Glomerular endothelial cell (primary cell): ENCODE data around the gene PLPP3. TPM values are rescaled to one million over a fixed set of nuclear protein-coding genes. Genes with fewer than 3 reads are reported as not detected.

Source experiments
- DNase-seq: peaks from one replicate; pipeline ENCODE4 v3.0.0-alpha.2; 2011; ENCODE audit warnings: low read depth, low spot score; ENCODE audit errors: extremely low read depth
- total RNA-seq: library from RNA; depleted of rRNA; stranded (reverse); fragments of >200 nt; gene quantifications from 2 replicates; pipeline ENCODE4 v1.2.3, GENCODE V29; 2015

PLPP3 gene
- total RNA-seq, 1 donor from 2014 or later: 16.5 TPM

DNA sequence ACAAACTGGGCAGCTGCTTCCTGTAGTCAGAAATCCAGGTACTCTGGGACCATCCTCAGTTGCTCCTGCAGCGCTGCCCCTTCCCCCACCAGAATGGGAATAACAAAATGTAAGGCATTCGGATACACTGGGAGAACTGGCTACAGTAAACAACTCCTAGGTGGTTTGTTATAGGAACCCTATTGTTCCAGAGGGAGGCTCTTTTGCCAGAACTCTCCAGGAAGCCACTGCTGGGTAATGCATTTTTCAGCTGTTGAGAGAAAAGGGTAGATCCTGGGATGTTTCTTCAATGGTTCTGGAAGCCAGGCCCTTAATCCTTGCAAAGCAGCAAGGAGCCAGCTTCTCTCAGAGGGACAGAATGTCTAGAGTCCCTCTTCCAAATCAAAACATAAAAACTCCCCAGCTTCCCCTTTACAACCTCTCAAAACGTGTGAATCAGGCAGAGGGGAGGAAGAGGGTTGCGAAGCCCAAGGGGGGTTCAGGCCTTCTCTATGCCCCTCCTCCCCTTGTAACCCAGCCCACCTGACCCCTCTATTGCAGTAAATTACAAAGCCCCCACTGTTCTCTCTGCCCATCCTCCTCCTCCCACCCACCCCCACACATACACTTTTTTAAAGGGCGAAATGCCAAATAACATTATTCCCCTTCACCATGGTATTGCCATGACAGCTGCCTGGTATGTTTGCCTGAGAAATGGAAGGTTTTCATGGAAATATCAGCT is 29.1 kb downstream of the PLPP3 start:
- DNase-seq: no peak

DNA sequence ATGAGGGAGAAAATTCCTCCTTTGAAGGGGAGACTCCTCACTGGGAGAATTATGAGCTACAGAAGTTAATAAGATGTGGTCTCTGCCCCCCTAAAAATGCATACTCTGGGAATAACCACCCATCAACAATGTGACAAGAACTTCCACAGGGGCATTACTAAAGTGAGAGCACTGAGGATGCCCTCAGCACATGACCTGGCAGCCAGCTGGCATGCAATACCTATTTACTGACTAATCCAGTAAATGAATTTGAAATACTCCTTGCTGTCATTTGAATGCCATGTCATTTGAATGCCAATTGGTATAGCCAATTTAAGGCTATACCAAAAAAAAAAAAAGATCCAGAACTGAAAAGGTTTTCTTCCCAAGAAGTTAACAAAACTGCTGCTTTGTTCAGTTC is 30.8 kb downstream of the PLPP3 start:
- no peak for DNase-seq

DNA sequence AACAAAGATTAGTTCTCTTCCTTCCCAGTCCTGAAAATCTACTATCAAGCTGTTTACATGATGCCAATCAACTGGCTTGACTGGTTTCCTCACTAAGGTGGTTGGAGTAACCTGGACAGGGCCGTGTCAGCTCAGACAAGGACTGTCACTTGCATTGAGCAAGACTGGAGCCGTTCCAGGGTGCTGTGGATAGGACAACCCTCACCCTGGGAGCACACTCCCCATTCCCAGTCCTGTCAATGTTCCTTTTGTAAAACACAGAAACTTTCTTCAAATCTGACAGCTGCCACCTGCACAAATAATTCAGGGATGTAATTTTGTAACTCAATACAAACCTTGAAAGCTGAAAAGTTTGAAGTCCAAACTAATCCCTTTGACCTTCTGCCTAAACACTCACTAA is 31.4 kb downstream of the PLPP3 start:
- DNase-seq: no peak

DNA sequence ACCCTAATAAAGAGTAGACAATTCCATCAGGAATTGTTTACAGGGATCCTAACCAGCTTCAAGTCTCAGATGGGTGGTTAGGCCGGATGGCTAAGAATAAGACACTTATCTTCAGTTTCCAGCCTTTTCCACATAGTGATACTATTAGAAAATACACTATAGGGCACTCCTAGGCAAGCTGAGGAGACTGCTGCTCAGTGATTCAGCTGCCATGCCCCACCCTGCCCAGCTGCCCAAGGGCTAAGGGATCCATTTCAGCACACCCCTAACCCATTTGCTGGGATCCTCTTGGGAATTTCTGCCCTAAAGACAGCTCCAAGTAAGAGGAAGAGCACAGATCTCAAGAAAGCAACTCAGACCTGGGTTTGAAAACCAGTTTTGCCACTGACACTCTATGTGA is 31.9 kb downstream of the PLPP3 start:
- no peak for DNase-seq

DNA sequence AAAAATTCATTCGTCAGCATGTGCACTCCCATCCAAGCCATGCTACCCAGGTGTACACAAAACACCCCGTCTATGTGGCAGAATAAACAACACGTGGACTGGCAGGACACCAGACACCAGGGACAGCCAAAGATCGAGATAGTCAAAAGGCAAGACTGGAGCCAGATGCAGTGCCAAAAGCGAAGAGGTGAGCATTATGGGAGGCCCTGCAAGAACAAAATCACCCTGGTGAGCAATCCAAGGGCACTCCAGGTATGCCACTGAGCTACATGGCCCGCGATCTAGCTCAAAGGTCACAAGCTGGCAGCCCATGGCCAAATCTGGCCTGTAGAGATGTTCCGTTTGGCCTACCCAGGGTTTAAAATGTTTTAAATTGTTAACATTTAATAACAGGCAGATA is 33.7 kb downstream of the PLPP3 start:
- DNase-seq: no peak

DNA sequence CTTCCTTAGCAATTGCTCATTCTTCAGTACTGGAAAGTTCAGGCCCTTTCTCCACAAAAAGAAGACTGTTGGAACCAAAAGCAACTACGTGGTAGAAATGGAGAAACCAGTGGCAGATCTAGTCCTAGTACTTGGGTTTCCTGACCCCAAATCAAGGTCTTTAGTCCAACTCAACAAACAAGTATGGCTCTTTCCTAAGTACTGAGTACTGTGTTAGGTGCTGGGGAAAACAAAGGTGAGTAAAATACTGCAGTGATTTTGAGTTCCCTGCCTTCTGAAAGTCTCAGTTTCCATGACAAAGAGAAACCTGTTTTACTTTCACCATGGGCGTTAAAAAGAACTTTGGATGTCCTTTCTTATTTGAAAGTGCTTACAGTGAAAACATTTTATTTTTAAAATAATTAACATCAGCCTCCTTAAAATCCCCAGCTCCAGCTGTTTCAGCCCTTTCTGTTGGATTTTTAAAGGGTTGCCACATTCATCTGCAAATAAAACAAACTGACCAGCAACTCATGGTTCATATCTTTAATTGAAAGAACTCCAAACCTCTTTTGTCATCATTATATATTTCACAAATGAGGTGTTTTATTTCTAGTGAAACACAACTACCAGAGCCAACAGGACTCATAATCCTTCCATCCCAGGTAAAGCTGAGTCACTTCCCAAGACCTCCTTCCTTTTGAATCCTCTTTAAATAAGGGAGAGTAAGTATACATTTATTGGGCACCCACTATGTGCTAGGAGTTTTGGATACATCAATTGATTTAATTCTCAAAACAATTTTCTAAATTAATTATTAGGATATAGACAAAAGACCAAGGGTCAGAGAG is 35.4 kb downstream of the PLPP3 start:
- no peak for DNase-seq

DNA sequence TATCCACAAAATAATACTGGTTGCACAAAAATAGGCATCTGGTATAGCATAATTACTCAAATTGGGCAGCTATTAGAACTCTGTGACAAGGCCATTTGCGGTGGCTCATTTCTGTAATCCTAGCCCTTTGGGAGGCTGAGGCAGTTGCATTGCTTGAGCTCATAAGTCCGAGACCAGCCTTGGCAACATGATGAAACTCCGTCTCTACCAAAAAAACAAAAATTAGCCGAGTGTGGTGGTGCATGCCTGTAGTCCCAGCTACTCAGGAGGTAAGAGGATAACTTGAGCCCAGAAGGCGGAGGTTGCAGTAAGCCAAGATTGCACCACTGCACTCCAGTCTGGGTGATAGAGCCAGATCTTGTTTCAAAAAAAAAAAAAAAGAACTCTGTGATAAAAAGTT is 36.7 kb downstream of the PLPP3 start:
- no peak for DNase-seq

DNA sequence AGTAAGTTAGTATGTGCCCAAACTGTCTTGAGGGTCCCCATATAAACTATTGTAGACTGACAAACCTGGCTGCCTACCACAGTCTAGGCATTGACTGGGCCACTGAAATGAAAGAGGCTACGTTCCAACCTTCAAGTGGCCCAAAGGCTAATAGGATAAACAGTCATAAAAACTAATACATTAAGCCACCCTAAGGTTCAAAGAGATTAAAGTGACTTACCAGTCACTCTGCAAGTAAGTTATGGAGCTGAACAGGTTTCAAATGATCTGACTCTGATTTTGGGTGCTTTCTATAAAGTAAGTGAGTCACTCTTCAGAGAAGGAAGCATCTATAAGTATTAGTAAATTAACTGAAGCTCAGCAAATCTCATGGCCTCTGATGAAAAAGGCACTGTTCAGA is 38.0 kb downstream of the PLPP3 start:
- no peak for DNase-seq

DNA sequence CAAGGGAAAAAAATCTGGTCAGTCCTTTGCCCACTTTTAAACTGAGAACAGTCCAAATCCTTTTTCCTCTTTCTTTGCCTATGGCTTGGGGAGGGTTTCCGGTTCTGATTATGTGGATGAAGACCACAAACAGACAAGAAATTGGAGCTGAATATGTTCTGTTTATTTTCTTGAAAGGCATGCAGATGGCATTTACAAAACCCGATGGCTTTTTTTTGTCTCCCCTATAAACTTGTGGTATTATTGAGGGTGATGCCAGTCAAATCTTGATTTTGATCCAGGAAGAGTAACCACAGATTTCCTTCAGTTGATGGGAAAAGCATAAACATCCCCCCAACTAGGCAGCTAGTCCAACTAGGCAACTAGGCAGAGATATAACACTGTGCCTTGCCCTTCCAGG is 38.9 kb downstream of the PLPP3 start:
- no peak for DNase-seq

DNA sequence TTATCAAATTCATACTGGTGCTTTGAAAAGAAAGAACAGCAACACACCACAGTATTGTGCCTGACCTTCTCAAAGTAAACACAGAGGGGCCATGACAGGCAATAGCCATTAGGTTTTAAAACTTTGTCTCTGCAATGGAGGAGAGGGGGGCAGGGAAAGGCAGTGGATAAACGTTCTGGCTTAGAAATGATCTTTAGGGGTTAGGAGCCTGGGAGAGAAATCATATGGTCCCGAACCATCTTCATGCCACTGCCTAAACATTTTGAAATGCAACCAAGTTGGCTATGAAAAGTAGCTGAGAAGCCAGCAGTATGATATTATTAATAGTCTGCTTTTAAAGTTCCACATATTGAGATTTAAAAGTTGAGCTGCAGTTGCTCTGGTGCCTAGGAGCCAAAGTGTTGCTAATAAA is 39.8 kb downstream of the PLPP3 start:
- no peak for DNase-seq

DNA sequence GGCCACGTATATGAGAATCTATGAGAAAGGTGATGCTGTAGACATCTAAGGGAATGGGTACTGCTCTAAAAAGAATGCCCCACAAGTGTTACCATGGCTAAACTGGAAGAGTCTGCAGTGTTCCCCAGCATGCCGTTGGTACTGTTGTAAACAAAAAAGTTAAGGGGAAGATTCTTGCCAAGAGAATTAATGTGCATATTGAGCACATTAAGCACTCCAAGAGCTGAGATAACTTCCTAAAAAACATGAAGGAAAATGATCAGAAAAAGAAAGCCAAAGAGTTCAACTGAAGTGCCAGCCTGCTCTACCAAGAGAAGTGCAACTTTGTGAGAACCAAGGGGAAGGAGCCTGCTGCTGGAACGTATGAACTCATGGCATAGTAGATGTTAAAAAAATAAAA is 40.8 kb downstream of the PLPP3 start:
- DNase-seq: no peak

DNA sequence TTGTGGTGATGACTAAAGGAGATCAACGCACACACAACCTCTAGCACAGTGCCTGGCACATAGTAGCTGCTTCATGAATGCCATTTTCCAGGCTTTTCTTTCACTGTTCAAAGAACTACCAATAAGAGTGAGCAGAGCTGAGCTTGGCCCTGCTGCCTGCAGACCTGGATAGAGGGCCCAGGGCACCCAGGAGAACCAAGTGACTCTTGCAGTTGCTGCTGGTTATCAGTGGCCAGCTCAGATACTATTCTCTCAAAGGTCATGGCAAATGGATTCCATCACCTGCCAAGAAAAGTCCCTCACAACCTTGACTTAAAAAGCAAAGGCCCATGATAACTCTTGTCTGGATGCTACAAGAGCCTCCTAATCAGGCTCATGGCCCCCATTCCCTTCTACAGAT is 41.7 kb downstream of the PLPP3 start:
- no peak for DNase-seq

DNA sequence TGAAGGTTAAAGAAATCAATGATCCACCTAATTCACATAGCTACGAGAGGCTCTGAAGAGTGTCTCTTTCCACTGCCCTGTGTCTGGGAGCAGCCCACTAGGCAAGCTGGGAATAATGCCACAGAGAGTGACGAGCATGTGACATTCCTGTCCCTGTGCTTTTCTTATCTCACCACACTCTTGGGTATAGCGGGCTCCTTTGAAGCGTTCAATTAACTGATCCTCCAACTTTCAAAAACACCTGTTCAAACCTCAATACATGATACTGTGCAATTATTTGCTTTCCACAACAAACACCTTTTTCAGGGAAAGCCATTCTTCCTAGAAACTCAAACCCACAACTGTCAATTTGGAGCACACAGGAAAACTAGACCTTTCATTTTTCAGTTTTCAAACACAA is 43.4 kb downstream of the PLPP3 start:
- no peak for DNase-seq

DNA sequence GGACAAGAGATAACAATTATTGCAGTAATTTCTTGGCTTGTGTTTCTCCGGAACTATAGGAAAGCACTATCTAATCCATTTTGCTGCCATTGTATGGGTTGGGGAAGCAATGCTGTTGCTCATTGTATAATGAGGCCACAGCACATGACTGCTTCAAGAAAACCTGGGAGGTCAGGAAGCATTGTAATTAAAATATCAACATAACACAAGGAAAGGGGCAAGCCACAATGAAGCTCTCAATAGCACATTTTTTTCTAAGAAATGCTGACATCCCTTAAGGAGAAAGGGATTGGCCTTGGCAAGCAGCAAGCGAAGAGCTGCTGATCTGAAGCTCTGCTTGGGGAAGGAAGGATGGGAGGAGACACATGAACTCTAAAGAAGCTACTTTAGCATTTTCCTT is 44.0 kb downstream of the PLPP3 start:
- no peak for DNase-seq

DNA sequence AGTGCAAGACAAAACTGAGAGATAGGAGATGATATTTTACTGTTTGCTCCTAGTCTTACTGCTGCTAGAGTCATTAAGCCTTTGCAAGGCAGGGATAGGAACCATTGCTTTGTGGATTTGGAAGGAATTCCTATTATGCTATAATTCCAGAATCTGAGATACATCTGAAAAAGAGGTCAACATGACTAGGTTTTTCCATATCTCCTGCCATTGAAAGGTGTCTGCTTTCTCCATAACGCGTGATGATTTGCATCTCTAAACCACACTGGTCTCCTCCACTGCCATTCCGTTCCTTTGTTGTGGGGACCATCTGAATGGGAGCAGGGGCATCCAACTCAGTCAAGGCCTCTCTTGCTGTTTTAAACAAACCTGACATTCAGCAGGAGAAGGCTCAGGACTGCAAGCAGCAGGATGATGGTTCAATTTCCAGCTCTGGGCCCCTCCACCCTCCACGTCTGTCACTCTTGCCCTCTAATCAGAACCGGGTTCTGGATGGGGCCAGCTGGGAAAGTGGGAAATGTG is 45.2 kb downstream of the PLPP3 start:
- no peak for DNase-seq

DNA sequence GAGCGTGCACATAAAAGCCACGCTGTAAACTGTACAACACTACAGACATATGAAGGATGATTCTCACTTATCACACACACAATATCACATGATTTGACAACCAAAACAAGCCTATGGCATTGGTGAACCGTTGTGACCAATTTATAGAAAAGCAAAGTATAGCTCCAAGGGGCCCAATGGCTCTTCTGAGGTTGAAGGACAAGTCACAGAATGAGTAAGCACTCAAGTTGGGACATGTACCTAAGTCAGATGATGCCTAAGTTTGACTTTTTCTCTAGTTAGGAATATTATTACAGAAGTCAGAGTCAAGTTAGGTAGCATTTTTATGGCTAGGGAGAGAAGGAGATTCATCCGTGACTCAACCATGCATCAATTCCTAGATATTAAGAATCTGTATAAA is 45.7 kb downstream of the PLPP3 start:
- no peak for DNase-seq

DNA sequence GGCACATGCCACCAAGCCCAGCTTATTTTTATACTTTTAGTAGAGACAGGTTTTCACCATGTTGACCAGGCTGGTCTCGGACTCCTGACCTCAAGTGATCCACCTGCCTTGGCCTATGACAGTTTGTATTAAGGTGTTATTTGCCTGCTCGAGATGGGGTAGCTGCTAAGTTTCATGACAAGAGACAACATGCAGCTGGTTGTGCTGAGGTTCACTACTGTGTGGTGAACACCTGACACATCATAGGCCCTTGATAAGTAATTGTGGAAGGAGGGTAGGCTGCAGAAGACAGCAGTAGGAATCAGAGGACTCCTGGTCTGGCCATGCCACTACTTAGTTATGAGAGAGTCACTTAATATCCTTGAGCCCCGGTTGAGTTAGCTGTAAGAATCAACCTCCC is 46.2 kb downstream of the PLPP3 start:
- no peak for DNase-seq

DNA sequence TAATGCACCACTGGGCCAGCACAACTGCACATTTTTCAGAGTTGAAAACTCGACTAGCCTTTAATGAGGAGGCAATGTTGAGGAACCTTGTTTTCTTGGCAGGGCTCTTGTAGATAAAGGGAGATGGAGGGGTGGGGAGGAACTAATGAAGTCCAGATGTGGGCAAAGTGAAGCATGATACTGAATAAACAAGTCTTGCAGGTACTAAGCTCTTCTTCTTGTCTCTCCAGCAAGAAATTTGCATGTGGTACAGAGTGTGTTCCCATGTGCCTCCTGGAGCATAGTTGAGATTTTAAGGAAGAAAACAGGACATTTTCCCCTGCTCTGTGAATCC is 47.0 kb downstream of the PLPP3 start:
- no peak for DNase-seq

DNA sequence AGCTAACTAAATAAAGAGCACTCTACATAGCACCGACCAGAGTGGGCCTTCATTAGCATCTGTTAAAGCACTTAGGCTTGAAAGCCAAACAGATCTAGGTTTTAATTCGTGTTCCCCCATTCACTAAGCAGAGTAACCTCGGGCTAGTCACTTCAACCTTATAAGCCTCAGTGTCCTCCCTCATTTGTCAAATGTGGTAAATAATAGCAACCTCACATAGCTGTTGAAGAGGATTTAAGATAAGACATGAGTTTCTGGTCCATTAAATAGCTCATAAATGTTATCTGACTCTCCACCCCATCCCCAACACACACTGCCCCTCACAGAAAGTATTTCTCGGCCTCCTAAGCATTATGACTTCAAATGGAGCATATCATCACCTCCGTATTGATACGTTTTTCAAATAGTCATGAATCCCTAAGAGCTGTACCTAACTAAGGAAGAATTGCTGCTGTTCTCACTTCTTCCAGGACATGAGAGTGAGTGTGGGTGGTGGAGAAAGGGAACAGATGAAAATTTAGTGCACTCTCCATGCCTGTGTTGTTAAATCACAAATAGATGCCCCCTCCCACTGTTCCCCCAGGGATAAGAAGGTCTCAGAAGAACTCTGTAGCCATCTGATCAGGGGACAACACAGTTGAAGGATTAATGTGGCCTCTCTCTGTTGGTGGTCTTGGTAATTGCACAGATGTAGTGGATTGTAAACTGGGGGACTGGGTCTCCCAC is 47.6 kb downstream of the PLPP3 start:
- DNase-seq: no peak

DNA sequence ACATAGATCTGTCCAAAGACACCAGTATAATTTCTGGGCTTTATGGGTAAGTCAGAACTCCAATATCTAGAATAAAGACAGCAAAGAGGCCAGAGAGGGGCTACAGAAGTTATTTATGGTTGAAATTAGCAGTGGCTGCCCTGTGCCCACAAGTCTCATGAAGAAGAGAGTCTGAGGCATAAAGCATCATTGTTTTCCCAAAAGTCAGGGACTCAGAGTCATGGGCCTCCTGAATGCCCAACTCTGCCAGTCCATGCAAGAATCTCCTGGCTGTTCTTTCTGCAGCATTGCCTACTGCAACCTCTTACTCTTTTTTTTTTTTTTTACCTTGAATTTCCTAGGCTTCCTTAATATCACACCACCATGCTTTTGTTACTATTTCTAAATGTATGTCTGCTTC is 49.6 kb downstream of the PLPP3 start:
- DNase-seq: no peak

DNA sequence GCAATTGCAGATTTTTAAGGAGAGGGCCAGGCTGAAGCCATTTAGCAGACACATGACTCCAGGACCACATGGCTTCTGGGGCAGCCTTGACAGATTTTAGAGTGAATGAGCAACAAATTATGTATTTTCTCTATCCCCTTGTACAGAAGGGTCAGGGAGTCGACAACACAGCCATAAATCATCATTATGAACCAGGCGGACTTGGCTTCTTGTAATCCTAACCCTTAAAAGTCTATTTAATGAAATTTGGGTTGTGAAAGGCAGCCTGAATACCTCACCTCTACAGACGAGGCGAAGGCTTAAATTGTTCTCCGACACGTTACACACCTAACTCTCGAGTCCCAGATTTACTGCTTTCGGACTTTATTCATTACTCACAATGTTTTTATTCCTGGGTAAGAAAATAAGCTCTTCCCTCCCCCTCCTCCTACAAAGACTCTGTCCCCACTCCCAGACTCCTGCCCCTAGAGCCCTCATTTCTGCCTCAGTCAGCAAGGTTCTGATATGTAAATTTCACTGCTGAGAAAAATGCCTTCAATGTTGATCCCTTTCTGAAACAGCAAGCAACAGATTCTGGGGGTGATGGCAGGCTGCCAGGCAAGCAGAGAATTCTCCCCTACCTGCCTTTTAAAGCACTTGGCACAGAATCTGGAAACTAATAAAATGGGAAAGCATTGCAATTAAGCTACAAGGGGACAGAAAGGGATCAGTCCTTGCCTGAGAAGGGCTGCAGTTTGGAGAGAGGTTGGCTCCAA is 51.6 kb downstream of the PLPP3 start:
- DNase-seq: no peak
